Activated T-helper 17 cell treated with anti-CD3 and anti-CD28 coated beads, Interleukin-2, amount 50 U/mL, for 72 hours (primary cell): ENCODE results near the gene SLC35G4. TPM values are rescaled to one million over a fixed set of nuclear protein-coding genes. Genes with fewer than 3 reads are reported as not detected.

Experiments
- ATAC-seq: fragments of 150-1000 bp; cut with Tn5 transposase; replicated peaks from 2 replicates; pipeline ENCODE4 v1.10.0; 2021; ENCODE audit warnings: mild to moderate bottlenecking, moderate library complexity
- H3K27ac Mint-ChIP-seq: one replicate; pipeline ENCODE4 v1.8.0; 2022; ENCODE audit warnings: mixed read lengths
- H3K27me3 Mint-ChIP-seq: one replicate; pipeline ENCODE4 v1.8.0; 2022; ENCODE audit warnings: mixed read lengths
- H3K36me3 Mint-ChIP-seq: one replicate; pipeline ENCODE4 v1.8.0; 2022; ENCODE audit warnings: low read depth, mild to moderate bottlenecking, mixed read lengths
- H3K4me1 Mint-ChIP-seq: one replicate; pipeline ENCODE4 v1.8.0; 2022; ENCODE audit warnings: mixed read lengths
- H3K4me3 Mint-ChIP-seq: one replicate; pipeline ENCODE4 v1.8.0; 2022; ENCODE audit warnings: mild to moderate bottlenecking, mixed read lengths
- H3K9me3 Mint-ChIP-seq: one replicate; pipeline ENCODE4 v1.8.0; 2022; ENCODE audit warnings: mixed read lengths
- total RNA-seq, 2 donors: library from RNA; stranded (reverse); gene quantifications; one replicate each; pipeline ENCODE4 v1.2.3, GENCODE V29; 2022

The SLC35G4 gene
- total RNA-seq, 2 donors from 2014 or later, result not detected

DNA sequence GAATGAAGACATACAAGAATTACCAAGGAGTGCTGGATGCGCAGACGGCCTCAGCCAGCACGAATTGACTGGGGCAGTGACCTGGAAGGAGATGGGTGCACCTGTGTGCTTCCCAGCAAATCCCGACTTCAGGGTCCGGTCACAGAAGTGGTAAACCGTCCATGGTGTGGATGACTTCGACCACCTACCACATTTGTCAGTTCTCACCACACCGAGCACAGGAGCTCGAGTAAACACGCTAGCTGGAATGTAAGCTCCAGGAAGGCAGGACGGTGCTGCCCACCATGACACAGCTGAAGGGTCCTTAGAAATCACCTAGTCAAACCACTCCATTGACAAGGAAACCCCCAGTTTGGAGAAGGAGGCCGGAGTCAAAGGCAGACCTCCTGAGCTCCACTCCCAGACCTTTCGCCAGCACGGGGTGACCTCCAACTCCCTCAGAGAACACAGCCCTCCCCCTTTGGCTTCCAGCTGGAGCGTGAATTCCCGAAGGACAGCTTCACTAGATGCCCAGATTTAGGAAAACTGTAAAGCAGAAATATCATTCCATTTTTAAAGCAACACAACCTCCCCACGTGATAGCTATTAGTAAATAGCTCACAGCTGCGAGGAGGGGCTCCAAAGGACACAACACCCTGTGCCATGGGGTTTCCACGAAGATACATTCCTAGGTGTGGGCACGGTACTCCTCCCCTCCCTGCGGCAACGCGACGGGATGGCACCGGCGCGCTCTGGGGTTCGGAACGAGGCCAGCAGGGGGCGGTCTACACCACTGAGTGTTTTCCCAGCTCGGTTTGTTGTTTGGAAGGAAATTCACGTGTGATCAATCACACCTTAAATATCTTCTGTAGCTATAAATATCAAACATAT lies 45.6 kb downstream of the SLC35G4 start:
- H3K4me1 Mint-ChIP-seq, result no peaks in the 10 kb centered on the region
- peaks cover 40% of the 10 kb centered on the region for H3K27me3 Mint-ChIP-seq
- no peaks in the 10 kb centered on the region for H3K36me3 Mint-ChIP-seq
- no peak overlapping the region for H3K27ac Mint-ChIP-seq
- H3K9me3 Mint-ChIP-seq, result no peaks in the 10 kb centered on the region
- H3K4me3 Mint-ChIP-seq, result no peak overlapping the region
- peak; percentile 57 for ATAC-seq

DNA sequence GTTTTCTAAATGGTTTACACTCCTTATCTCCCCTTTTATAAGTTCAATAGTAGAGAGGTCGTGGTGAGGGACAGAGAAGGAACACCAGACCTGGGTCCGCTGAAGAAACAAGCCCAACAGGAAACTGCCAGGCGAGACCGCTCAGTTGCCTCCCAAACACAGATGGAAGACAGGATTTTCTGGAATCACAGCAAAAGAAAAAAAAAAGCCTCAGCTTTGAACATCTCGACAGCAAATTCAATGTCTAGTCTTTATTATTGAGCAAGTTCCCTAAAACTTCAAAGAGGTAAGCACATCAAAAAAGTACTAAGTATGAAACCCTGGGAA lies 46.2 kb downstream of the SLC35G4 start:
- Mint-ChIP-seq H3K9me3 (no peaks in the 10 kb centered on the region), H3K4me3 (no peak overlapping the region), H3K27ac (no peak overlapping the region), H3K36me3 (no peaks in the 10 kb centered on the region), H3K27me3 (peaks cover 40% of the 10 kb centered on the region), H3K4me1 (no peaks in the 10 kb centered on the region)
- ATAC-seq, result no peak

DNA sequence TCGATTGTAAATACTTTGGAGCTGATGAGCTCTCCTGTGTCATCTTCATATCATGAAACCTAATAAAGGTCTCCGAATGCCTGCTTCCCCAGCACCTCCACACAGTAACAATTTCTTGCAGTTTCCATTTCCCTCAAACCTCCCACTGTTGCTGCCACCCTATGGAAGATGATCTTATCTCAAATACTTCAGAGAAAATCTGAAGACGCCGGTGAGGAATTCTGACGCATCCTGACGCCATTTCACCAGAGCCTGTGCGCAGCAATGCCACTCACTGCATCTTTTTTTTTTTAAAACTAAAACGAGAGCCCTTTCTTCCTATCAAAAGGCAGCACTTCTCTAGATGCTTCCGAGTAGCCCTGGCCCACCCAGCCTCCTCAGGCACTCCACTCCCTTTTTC lies 47.8 kb downstream of the SLC35G4 start:
- Mint-ChIP-seq H3K27ac (no peak overlapping the region), H3K9me3 (no peaks in the 10 kb centered on the region), H3K27me3 (peaks cover 32% of the 10 kb centered on the region), H3K4me1 (no peaks in the 10 kb centered on the region), H3K4me3 (no peak overlapping the region), H3K36me3 (no peaks in the 10 kb centered on the region)
- ATAC-seq, result no peak

DNA sequence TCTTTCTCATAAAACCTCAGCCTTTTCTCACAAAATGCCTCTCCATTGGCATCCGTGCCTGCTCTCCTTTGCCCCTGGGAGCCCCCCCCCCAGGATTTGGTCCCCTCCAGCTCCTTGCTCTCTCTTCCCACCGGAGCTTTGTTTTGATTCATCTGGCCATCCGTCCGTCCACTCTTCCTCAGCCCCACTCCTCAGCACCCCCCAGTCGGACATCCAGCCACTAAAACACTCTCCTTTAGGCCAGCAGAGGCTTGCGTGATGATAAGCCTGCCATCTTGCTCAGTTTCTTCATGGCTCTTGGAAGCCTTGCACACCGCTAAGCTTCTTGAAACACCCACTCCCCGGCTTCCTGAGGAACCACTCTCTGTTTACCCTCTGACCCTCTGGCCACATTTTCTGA lies 48.2 kb downstream of the SLC35G4 start:
- Mint-ChIP-seq H3K4me3 (no peak overlapping the region), H3K27ac (no peak overlapping the region), H3K4me1 (no peaks in the 10 kb centered on the region), H3K27me3 (peaks cover 32% of the 10 kb centered on the region), H3K9me3 (no peaks in the 10 kb centered on the region), H3K36me3 (no peaks in the 10 kb centered on the region)
- no peak for ATAC-seq

DNA sequence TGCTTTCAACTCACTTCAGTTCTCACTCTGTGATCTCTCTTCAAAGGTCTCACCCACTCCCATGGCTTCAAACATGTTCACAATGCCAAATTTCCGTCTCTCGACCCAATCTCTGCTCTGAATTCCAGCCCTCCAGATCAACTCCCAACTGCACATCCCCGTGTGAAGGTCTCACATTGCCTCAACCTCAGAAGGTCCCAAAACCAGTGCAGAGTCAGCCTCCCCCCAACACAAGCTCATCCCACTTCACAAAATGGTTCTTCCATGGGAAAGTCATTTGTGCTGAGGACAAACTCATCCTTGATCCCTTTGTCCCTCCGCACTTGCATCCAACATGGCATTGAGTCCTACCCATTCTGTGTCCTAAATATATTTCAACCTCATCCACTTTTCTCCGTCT lies 48.6 kb downstream of the SLC35G4 start:
- no peak for ATAC-seq
- no peak overlapping the region for H3K27ac Mint-ChIP-seq
- H3K27me3 Mint-ChIP-seq, result peaks cover 32% of the 10 kb centered on the region
- no peaks in the 10 kb centered on the region for H3K9me3 Mint-ChIP-seq
- no peak overlapping the region for H3K4me3 Mint-ChIP-seq
- H3K36me3 Mint-ChIP-seq, result no peaks in the 10 kb centered on the region
- no peaks in the 10 kb centered on the region for H3K4me1 Mint-ChIP-seq

DNA sequence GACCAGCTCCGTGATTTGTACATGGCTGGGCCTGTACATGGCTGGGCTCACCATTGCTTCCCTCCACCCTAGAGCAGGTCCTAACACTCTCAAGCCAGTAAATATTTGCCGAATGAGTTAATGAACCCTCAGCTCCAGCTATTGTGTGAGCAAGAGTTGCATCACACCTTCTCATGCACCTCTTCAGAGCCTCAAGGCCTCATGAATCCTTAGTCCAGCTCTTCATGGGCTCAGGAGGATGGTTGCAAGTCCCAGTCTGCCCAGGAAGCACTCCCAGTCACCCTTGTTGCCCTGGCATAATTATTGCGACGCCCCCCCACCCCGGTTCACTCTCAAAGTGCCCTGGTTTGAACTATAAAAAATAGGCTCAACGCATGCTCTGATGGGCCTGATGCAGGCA lies 49.6 kb downstream of the SLC35G4 start:
- Mint-ChIP-seq H3K27ac (no peak overlapping the region), H3K4me1 (no peaks in the 10 kb centered on the region), H3K9me3 (no peaks in the 10 kb centered on the region), H3K27me3 (peaks cover 26% of the 10 kb centered on the region), H3K4me3 (no peak overlapping the region), H3K36me3 (no peaks in the 10 kb centered on the region)
- no peak for ATAC-seq

Other genes with a start within 250 kb of the SLC35G4 start
- gene GNAL, start 79.7 kb downstream of the SLC35G4 start, total RNA-seq, result under 1 TPM; 0.30 to 0.32 TPM
- 10 to 100 TPM; 18.8 to 21.5 TPM for gene CHMP1B, start 241.8 kb downstream of the SLC35G4 start, total RNA-seq